Muscle layer of colon (tissue), 2 donors: ENCODE results near the gene KIRREL1.

Source experiments
- H3K27ac ChIP-seq: one replicate; pipeline ENCODE4 v1.7.0; 2013; ENCODE audit warnings: low read depth, mild to moderate bottlenecking, low read length, moderate library complexity
- H3K27me3 ChIP-seq, 2 donors: one replicate each; pipeline ENCODE4 v1.7.0; 2013; ENCODE audit warnings: low read length in 2 of 2, mild to moderate bottlenecking in 2 of 2; ENCODE audit not compliant: insufficient read depth in 2 of 2, control insufficient read depth in 1 of 2
- H3K36me3 ChIP-seq: one replicate; pipeline ENCODE4 v1.7.0; 2013; ENCODE audit warnings: mild to moderate bottlenecking, low read length; ENCODE audit not compliant: insufficient read depth
- H3K4me1 ChIP-seq: one replicate; pipeline ENCODE4 v1.7.0; 2013; ENCODE audit warnings: mild to moderate bottlenecking, low read length; ENCODE audit not compliant: insufficient read depth
- H3K4me3 ChIP-seq, 2 donors: one replicate each; pipeline ENCODE4 v1.7.0; 2013; ENCODE audit warnings: low read length in 2 of 2, low read depth in 1 of 2, mild to moderate bottlenecking in 1 of 2, moderate library complexity in 1 of 2
- H3K9ac ChIP-seq: one replicate; pipeline ENCODE4 v1.7.0; 2013; ENCODE audit warnings: low read length
- H3K9me3 ChIP-seq: one replicate; pipeline ENCODE4 v1.7.0; 2013; ENCODE audit warnings: mild to moderate bottlenecking, low read length
- donor health status: abdominal sarcoma.
- donor health status: Adenocarcinoma of cecum.

The KIRREL1 gene

GRCh38 chr1:157994704-157995582 lies 1.5 kb downstream of the KIRREL1 start:
- Histone ChIP-seq H3K36me3 (no peaks in the 10 kb centered on the region), H3K9ac (peak overlapping the region; percentile 88), H3K9me3 (no peaks in the 10 kb centered on the region), H3K27me3 (no peaks in the 10 kb centered on the region), H3K4me1 (peaks cover 37% of the 10 kb centered on the region), H3K27ac (peak overlapping the region; percentile 91), H3K4me3 (peak overlapping the region; percentile 26 to 75)

GRCh38 chr1:157995583-157996169 lies 2.2 kb downstream of the KIRREL1 start:
- Histone ChIP-seq H3K9ac (peak overlapping the region; percentile 88), H3K36me3 (no peaks in the 10 kb centered on the region), H3K27ac (peak overlapping the region; percentile 91), H3K9me3 (no peaks in the 10 kb centered on the region), H3K4me3 (peak overlapping the region in 1 of 2 donors; percentile 75), H3K27me3 (no peaks in the 10 kb centered on the region), H3K4me1 (peaks cover 44% of the 10 kb centered on the region)

GRCh38 chr1:157996433-157996832 lies 3.0 kb downstream of the KIRREL1 start:
- Histone ChIP-seq H3K27me3 (no peaks in the 10 kb centered on the region), H3K9ac (no peak overlapping the region), H3K36me3 (no peaks in the 10 kb centered on the region), H3K27ac (peak overlapping the region; percentile 12), H3K4me1 (peaks cover 52% of the 10 kb centered on the region), H3K4me3 (no peak overlapping the region), H3K9me3 (no peaks in the 10 kb centered on the region)

- no peaks in the 10 kb centered on the region for H3K27me3 ChIP-seq
- H3K4me3 ChIP-seq = no peak overlapping the region
- H3K36me3 ChIP-seq = no peaks in the 10 kb centered on the region
- no peak overlapping the region for H3K27ac ChIP-seq
- H3K4me1 ChIP-seq = peaks cover 74% of the 10 kb centered on the region
- H3K9me3 ChIP-seq = no peaks in the 10 kb centered on the region
- no peak overlapping the region for H3K9ac ChIP-seq
Measured at GRCh38 chr1:158000507-158000906, 7.1 kb downstream of the KIRREL1 start.

- Histone ChIP-seq H3K36me3 (no peaks in the 10 kb centered on the region), H3K9me3 (no peaks in the 10 kb centered on the region), H3K4me1 (peaks cover 78% of the 10 kb centered on the region), H3K9ac (no peak overlapping the region), H3K27ac (peak overlapping the region; percentile 48), H3K27me3 (no peaks in the 10 kb centered on the region), H3K4me3 (peak overlapping the region in 1 of 2 donors; percentile 11)
Measured at GRCh38 chr1:158002022-158002630, 8.7 kb downstream of the KIRREL1 start.

- H3K9me3 ChIP-seq = no peaks in the 10 kb centered on the region
- H3K4me3 ChIP-seq = no peak overlapping the region
- H3K27me3 ChIP-seq = no peaks in the 10 kb centered on the region
- H3K27ac ChIP-seq = peak overlapping the region; percentile 71
- H3K36me3 ChIP-seq = no peaks in the 10 kb centered on the region
- H3K4me1 ChIP-seq = peaks cover 85% of the 10 kb centered on the region
- peak overlapping the region; percentile 14 for H3K9ac ChIP-seq
Measured at GRCh38 chr1:158002631-158003405, 9.4 kb downstream of the KIRREL1 start.

GRCh38 chr1:158003406-158003800 lies 10.0 kb downstream of the KIRREL1 start:
- Histone ChIP-seq H3K4me1 (peaks cover 91% of the 10 kb centered on the region), H3K9ac (peak overlapping the region; percentile 14), H3K27ac (peak overlapping the region; percentile 71), H3K4me3 (no peak overlapping the region), H3K9me3 (no peaks in the 10 kb centered on the region), H3K36me3 (no peaks in the 10 kb centered on the region), H3K27me3 (no peaks in the 10 kb centered on the region)

GRCh38 chr1:158005224-158005623 lies 11.8 kb downstream of the KIRREL1 start:
- Histone ChIP-seq H3K27ac (no peak overlapping the region), H3K36me3 (no peaks in the 10 kb centered on the region), H3K27me3 (no peaks in the 10 kb centered on the region), H3K4me3 (no peak overlapping the region), H3K9me3 (no peaks in the 10 kb centered on the region), H3K4me1 (peaks cover 97% of the 10 kb centered on the region), H3K9ac (no peak overlapping the region)

GRCh38 chr1:158007180-158007579 lies 13.7 kb downstream of the KIRREL1 start:
- peaks cover 97% of the 10 kb centered on the region for H3K4me1 ChIP-seq

GRCh38 chr1:158007667-158008386 lies 14.4 kb downstream of the KIRREL1 start:
- Histone ChIP-seq H3K9ac (no peak overlapping the region), H3K27me3 (no peaks in the 10 kb centered on the region), H3K36me3 (no peaks in the 10 kb centered on the region), H3K4me1 (peaks cover 93% of the 10 kb centered on the region), H3K4me3 (peak overlapping the region in 1 of 2 donors; percentile 10), H3K27ac (peak overlapping the region; percentile 84), H3K9me3 (no peaks in the 10 kb centered on the region)

More at GRCh38 chr1:158007180-158007579, 13.7 kb downstream of the KIRREL1 start:
- Histone ChIP-seq H3K9me3 (no peaks in the 10 kb centered on the region), H3K9ac (no peak overlapping the region), H3K36me3 (no peaks in the 10 kb centered on the region), H3K4me3 (peak overlapping the region in 1 of 2 donors; percentile 10), H3K27ac (peak overlapping the region; percentile 84), H3K27me3 (no peaks in the 10 kb centered on the region)
